ENCODE data around the gene VRK2.

DNA sequence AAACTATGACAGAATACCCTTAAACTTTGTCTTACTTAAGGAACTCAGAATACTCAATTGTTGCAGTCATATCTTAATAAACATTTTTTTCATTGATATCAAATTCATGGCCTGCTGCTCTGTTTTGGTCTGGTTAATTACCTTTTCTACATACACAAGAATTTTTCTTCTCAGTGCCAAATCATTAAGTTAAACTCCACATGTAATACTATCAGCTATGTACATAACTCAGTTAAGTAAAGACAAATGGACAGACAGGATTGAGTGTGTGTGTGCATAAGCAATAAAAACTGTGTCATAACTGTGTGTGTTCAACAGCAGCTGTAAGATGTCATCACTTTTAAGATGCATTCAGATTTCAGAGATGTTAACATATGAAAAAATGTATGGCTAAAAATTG is 34.4 kb downstream of the VRK2 start:
- TF ChIP-seq CTCF (IDR thresholded peaks at IDR 0.05) = no peak
- TF ChIP-seq POLR2A (IDR thresholded peaks at IDR 0.05) = no peak
